Transverse colon (tissue), 4 donors: ENCODE measurements around the gene RORB.

ENCODE experiments used
- EP300 ChIP-seq: sonication (generic); formaldehyde crosslinking; IDR thresholded peaks from one replicate; pipeline ENCODE4 v1.6.1; 2017; ENCODE audit warnings: antibody characterized with exemption, low read depth
- POLR2A ChIP-seq: fragments of 450-650 bp; IDR thresholded peaks from one replicate; pipeline ENCODE4 v1.6.1; 2016; ENCODE audit warnings: antibody characterized with exemption, mild to moderate bottlenecking, moderate library complexity
- POLR2AphosphoS5 ChIP-seq, 3 donors: sonication (generic); formaldehyde crosslinking; IDR thresholded peaks; one replicate each; pipeline ENCODE4 v1.6.1; 2016; ENCODE audit warnings: antibody characterized with exemption in 3 of 3
- TF ChIP-seq, protein P1 (sequence below), 5 experiments: fragments of 200-600 bp in 3 of 5; fragments of 450-650 bp in 2 of 5; sonication (generic) in 3 of 5; IDR thresholded peaks; 1 replicate in 2 of 5; 2 replicates in 3 of 5; pipeline ENCODE4 v1.5.1; 2016 to 2017; ENCODE audit warnings: antibody characterized with exemption in 5 of 5, inconsistent platforms in 3 of 5, mild to moderate bottlenecking in 2 of 5, moderate library complexity in 1 of 5

DNA sequence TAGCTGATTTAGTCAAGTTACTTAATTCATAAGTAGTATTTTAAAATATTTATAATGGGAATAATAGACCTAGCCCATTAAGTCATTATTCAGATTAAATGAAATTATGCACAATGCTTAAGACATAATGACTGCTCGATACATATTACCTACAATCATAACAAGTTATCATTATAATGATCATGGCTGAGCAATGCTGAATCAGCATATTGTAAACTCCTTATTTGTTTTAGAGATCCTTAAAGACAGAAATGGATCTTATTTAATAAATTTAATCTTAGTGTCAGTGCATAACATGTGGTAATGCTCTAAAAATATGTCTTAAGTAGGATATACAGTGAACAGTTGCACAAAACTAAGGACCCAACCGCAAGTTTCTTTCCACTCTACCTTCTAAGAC, 221.6 kb downstream of the RORB start:
- TF ChIP-seq, protein P1, sequence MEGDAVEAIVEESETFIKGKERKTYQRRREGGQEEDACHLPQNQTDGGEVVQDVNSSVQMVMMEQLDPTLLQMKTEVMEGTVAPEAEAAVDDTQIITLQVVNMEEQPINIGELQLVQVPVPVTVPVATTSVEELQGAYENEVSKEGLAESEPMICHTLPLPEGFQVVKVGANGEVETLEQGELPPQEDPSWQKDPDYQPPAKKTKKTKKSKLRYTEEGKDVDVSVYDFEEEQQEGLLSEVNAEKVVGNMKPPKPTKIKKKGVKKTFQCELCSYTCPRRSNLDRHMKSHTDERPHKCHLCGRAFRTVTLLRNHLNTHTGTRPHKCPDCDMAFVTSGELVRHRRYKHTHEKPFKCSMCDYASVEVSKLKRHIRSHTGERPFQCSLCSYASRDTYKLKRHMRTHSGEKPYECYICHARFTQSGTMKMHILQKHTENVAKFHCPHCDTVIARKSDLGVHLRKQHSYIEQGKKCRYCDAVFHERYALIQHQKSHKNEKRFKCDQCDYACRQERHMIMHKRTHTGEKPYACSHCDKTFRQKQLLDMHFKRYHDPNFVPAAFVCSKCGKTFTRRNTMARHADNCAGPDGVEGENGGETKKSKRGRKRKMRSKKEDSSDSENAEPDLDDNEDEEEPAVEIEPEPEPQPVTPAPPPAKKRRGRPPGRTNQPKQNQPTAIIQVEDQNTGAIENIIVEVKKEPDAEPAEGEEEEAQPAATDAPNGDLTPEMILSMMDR (IDR thresholded peaks at IDR 0.05) = no peak
- TF ChIP-seq POLR2AphosphoS5 (IDR thresholded peaks at IDR 0.05) = no peak
- no peak for TF ChIP-seq POLR2A
- TF ChIP-seq EP300 = no peak
